MCF 10A (cell line): ENCODE measurements around the gene TM9SF3. TPM values are rescaled to one million over a fixed set of nuclear protein-coding genes. Genes with fewer than 3 reads are reported as not detected.
"Not testable (repeated sequence)": the region's sequence is repeated elsewhere in the genome, so short reads cannot be mapped to it uniquely, and the experiment has no call there.

Source experiments
- BruUV-seq: library from RNA; stranded (reverse); fragments of 400-500 nt; replicated peaks from 2 replicates; lab custom pipeline; 2021; lab: Mats Ljungman, UMichigan
- CTCF ChIA-PET: fragments of 300-600 bp; sonication (Branson Sonifier 250); formaldehyde crosslinking; extraction: SDS; loops from one replicate; lab custom pipeline; 2021; ENCODE audit warnings: antibody characterized with exemption, inconsistent platforms; lab: Yijun Ruan, JAX
- POLR2A ChIA-PET: fragments of 300-600, 350-650 bp; sonication (Branson Sonifier 250); formaldehyde crosslinking; extraction: SDS; loops from one replicate; lab custom pipeline; 2020; ENCODE audit warnings: antibody characterized with exemption, inconsistent platforms; lab: Yijun Ruan, JAX
- DNase-seq: peaks from one replicate; pipeline ENCODE4 v3.0.0-alpha.2; 2018; ENCODE audit not compliant: unreplicated experiment
- H3K27ac Mint-ChIP-seq: one replicate; pipeline ENCODE4 v1.8.0; 2022; ENCODE audit warnings: mild to moderate bottlenecking, low read depth, mixed read lengths; ENCODE audit not compliant: unreplicated experiment
- H3K27me3 Mint-ChIP-seq: one replicate; pipeline ENCODE4 v1.8.0; 2022; ENCODE audit warnings: mixed read lengths; ENCODE audit not compliant: insufficient read depth, unreplicated experiment
- H3K36me3 Mint-ChIP-seq: one replicate; pipeline ENCODE4 v1.8.0; 2022; ENCODE audit warnings: mild to moderate bottlenecking, moderate library complexity, mixed read lengths; ENCODE audit not compliant: insufficient read depth, unreplicated experiment
- H3K4me1 Mint-ChIP-seq: one replicate; pipeline ENCODE4 v1.8.0; 2022; ENCODE audit warnings: mixed read lengths; ENCODE audit not compliant: insufficient read depth, unreplicated experiment
- H3K4me3 Mint-ChIP-seq: one replicate; pipeline ENCODE4 v1.8.0; 2022; ENCODE audit warnings: mild to moderate bottlenecking, moderate library complexity, mixed read lengths; ENCODE audit not compliant: unreplicated experiment
- H3K9me3 Mint-ChIP-seq: one replicate; pipeline ENCODE4 v1.8.0; 2022; ENCODE audit warnings: mixed read lengths; ENCODE audit not compliant: unreplicated experiment
- intact Hi-C: fragments of 100-400 bp; cut with micrococcal nuclease; formaldehyde crosslinking; loops from 2 replicates; pipeline ENCODE4 v1.14.1; 2022
- total RNA-seq: library from RNA; stranded (reverse); gene quantifications from 2 replicates; pipeline ENCODE4 v1.2.3, GENCODE V29; 2022
- TF ChIP-seq, protein P1 (sequence below): fragments of 200-600 bp; IDR thresholded peaks from one replicate; pipeline ENCODE4 v1.8.0; 2022; ENCODE audit warnings: antibody characterized with exemption, mild to moderate bottlenecking; ENCODE audit not compliant: unreplicated experiment

Gene TM9SF3
- total RNA-seq, 1 experiment from 2014 or later: 151 TPM

DNA sequence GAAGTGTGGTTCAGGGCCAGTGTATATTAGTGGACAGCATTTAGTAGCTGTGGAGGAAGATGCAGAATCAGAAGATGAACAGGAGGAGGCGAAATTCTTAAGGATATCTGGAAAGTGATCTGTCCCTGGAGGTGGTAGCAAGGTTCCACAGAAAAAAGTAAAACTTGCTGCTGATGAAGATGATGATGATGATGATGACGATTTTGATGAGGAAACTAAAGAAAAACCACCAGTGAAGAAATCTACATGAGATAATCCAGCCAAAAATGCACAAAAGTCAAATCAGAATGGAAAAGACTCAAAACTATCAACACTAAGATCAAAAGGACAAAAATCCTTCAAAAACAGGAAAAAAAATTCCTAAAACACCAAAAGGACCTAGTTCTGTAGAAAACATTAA is 26.3 kb downstream of the TM9SF3 start:
- no TSS peak for BruUV-seq
- Mint-ChIP-seq H3K27ac (no peak overlapping the region), H3K36me3 (peaks cover 31% of the 10 kb centered on the region), H3K9me3 (no peaks in the 10 kb centered on the region), H3K27me3 (no peaks in the 10 kb centered on the region), H3K4me1 (peaks cover 9% of the 10 kb centered on the region), H3K4me3 (no peak overlapping the region)
- no peak for DNase-seq
- CTCF ChIA-PET: interaction anchor here (0.6 to 1.0 kb wide), 3 partner anchors 16 to 549 kb away, joined by 3 to 4 read pairs (median 3); partner anchors contain the start of gene TLL2
- TF ChIP-seq, protein P1, sequence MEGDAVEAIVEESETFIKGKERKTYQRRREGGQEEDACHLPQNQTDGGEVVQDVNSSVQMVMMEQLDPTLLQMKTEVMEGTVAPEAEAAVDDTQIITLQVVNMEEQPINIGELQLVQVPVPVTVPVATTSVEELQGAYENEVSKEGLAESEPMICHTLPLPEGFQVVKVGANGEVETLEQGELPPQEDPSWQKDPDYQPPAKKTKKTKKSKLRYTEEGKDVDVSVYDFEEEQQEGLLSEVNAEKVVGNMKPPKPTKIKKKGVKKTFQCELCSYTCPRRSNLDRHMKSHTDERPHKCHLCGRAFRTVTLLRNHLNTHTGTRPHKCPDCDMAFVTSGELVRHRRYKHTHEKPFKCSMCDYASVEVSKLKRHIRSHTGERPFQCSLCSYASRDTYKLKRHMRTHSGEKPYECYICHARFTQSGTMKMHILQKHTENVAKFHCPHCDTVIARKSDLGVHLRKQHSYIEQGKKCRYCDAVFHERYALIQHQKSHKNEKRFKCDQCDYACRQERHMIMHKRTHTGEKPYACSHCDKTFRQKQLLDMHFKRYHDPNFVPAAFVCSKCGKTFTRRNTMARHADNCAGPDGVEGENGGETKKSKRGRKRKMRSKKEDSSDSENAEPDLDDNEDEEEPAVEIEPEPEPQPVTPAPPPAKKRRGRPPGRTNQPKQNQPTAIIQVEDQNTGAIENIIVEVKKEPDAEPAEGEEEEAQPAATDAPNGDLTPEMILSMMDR: no peak
- intact Hi-C loops: no loop called here
- POLR2A ChIA-PET: no interaction called here

DNA sequence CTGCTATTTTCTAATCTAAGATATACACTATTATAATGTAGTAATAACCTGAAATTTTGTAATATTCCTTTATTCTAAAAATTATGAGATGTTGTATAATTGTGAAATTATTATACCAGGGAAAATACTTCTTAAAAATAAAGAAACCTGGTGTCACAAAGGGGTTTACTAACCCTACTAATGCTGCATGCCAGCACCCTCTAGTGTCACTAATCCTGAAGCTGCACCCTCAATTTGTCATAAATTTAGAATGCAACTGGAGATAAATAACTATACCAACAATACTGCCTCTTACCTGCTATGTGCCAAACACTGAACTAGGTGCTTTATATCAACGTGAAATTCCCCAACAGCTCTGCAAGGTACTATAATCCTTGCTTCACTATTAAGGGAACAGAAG is 30.8 kb downstream of the TM9SF3 start:
- H3K36me3 Mint-ChIP-seq: peaks cover 18% of the 10 kb centered on the region
- CTCF ChIA-PET: interaction anchor here (0.6 to 1.4 kb wide), 9 partner anchors 11 to 1168 kb away, joined by 3 to 8 read pairs (median 3); no protein-coding TSS in a partner anchor
- no TSS peak for BruUV-seq
- no peak overlapping the region for H3K4me3 Mint-ChIP-seq
- no peaks in the 10 kb centered on the region for H3K27me3 Mint-ChIP-seq
- TF ChIP-seq, protein P1: peak; percentile 26
- peaks cover 3% of the 10 kb centered on the region for H3K4me1 Mint-ChIP-seq
- POLR2A ChIA-PET: interaction anchor here (0.6 to 1.1 kb wide), 3 partner anchors 10 to 186 kb away, joined by 3 to 4 read pairs (median 3); no protein-coding TSS in a partner anchor
- peak; percentile 16 for DNase-seq
- intact Hi-C loops: no loop called here
- H3K9me3 Mint-ChIP-seq: no peaks in the 10 kb centered on the region
- H3K27ac Mint-ChIP-seq: no peak overlapping the region

- Mint-ChIP-seq H3K27ac (no peak overlapping the region), H3K27me3 (no peaks in the 10 kb centered on the region), H3K4me1 (no peaks in the 10 kb centered on the region), H3K4me3 (no peak overlapping the region), H3K9me3 (no peaks in the 10 kb centered on the region), H3K36me3 (peaks cover 25% of the 10 kb centered on the region)
- no peak for DNase-seq
- intact Hi-C loops: no loop called here
- ChIA-PET POLR2A (no interaction called here), CTCF (interaction anchor here (0.8 to 1.4 kb wide), 4 partner anchors 11 to 160 kb away, joined by 3 to 4 read pairs (median 4); no protein-coding TSS in a partner anchor)
- TF ChIP-seq, protein P1: no peak
- no TSS peak for BruUV-seq
Measured at GRCh38 chr10:96555330-96555729, 31.5 kb downstream of the TM9SF3 start.

GRCh38 chr10:96548589-96548988 is 38.2 kb downstream of the TM9SF3 start:
- H3K4me1 Mint-ChIP-seq: peaks cover 8% of the 10 kb centered on the region
- ChIA-PET POLR2A (no interaction called here), CTCF (interaction anchor here (1.8 kb wide), 2 partner anchors 174 to 178 kb away, joined by 4 to 13 read pairs; no protein-coding TSS in a partner anchor)
- intact Hi-C loops: no loop called here
- TF ChIP-seq, protein P1: no peak
- no peak for DNase-seq
- H3K27ac Mint-ChIP-seq: no peak overlapping the region
- BruUV-seq: no TSS peak
- H3K27me3 Mint-ChIP-seq: no peaks in the 10 kb centered on the region
- peaks cover 74% of the 10 kb centered on the region for H3K36me3 Mint-ChIP-seq
- no peak overlapping the region for H3K4me3 Mint-ChIP-seq
- no peaks in the 10 kb centered on the region for H3K9me3 Mint-ChIP-seq

- H3K9me3 Mint-ChIP-seq: not testable (repeated sequence)
Measured at GRCh38 chr10:96545558-96545957, 41.3 kb downstream of the TM9SF3 start.

More at GRCh38 chr10:96545558-96545957, 41.3 kb downstream of the TM9SF3 start:
- Mint-ChIP-seq H3K27ac (peak overlapping the region; percentile 29), H3K36me3 (peaks cover 71% of the 10 kb centered on the region)
- CTCF ChIA-PET: interaction anchor here (1.1 to 1.3 kb wide), 3 partner anchors 175 to 472 kb away, joined by 3 to 5 read pairs (median 4); no protein-coding TSS in a partner anchor
- H3K4me3 Mint-ChIP-seq, DNase-seq, H3K4me1 Mint-ChIP-seq, BruUV-seq, POLR2A ChIA-PET, H3K27me3 Mint-ChIP-seq, intact Hi-C loops: not testable (repeated sequence)
